CD14-positive monocyte (primary cell): ENCODE results near the gene CFAP61. TPM values are rescaled to one million over a fixed set of nuclear protein-coding genes. Genes with fewer than 3 reads are reported as not detected.

Experiments used
- DNase-seq, 3 donors: peaks; one replicate each; pipeline ENCODE4 v3.0.0-alpha.2; 2011 to 2022
- H2AFZ ChIP-seq: 2 replicates; pipeline ENCODE4 v1.6.0; 2012; ENCODE audit warnings: mild to moderate bottlenecking, low read depth, low read length, inconsistent platforms; ENCODE audit not compliant: insufficient read depth, poor library complexity, severe bottlenecking
- H3K27ac ChIP-seq, 2 donors: 1 replicate in 1 of 2; 2 replicates in 1 of 2; pipeline ENCODE4 v1.5.1; 2012 to 2013; ENCODE audit warnings: low read length in 2 of 2, control low read depth in 1 of 2, inconsistent platforms in 1 of 2, low read depth in 1 of 2, mild to moderate bottlenecking in 1 of 2
- H3K27me3 ChIP-seq, 2 donors: one replicate each; pipeline versions ENCODE4 v1.6.0 to v1.6.1; 2011 to 2013; ENCODE audit warnings: low read length in 2 of 2; ENCODE audit not compliant: control insufficient read depth in 2 of 2, insufficient read depth in 2 of 2
- H3K36me3 ChIP-seq, 2 donors: replicated peaks in 1 of 2; 1 replicate in 1 of 2; 2 replicates in 1 of 2; pipeline versions ENCODE4 v1.5.1 to v1.6.1; 2012 to 2013; ENCODE audit warnings: low read length in 2 of 2, control low read depth in 1 of 2, inconsistent platforms in 1 of 2, mild to moderate bottlenecking in 1 of 2; ENCODE audit not compliant: insufficient read depth in 2 of 2, control insufficient read depth in 1 of 2
- H3K4me1 ChIP-seq, 2 donors: 1 replicate in 1 of 2; 2 replicates in 1 of 2; pipeline versions ENCODE4 v1.5.1 to v1.6.1; 2012 to 2013; ENCODE audit warnings: low read length in 2 of 2, control low read depth in 1 of 2, inconsistent platforms in 1 of 2, mild to moderate bottlenecking in 1 of 2, moderate library complexity in 1 of 2; ENCODE audit not compliant: insufficient read depth in 2 of 2, control insufficient read depth in 1 of 2
- H3K4me2 ChIP-seq: replicated peaks from 2 replicates; pipeline ENCODE3; 2012; ENCODE audit warnings: low read length, moderate library complexity, mild to moderate bottlenecking; ENCODE audit not compliant: poor library complexity, severe bottlenecking; ENCODE audit errors: extremely low read depth
- H3K4me3 ChIP-seq, 3 experiments: fragments of 200-600 bp in 1 of 3; sonication (generic) in 1 of 3; replicated peaks in 1 of 3; 1 replicate in 2 of 3; 2 replicates in 1 of 3; pipeline ENCODE4 v1.5.1; 2011 to 2013; ENCODE audit warnings: low read length in 3 of 3, mild to moderate bottlenecking in 3 of 3, control low read depth in 2 of 3, low read depth in 2 of 3, inconsistent platforms in 1 of 3, moderate library complexity in 1 of 3
- H3K79me2 ChIP-seq: 2 replicates; pipeline ENCODE4 v1.6.0; 2012; ENCODE audit warnings: mild to moderate bottlenecking, control low read depth, inconsistent platforms, low read length, moderate library complexity; ENCODE audit not compliant: insufficient read depth
- H3K9ac ChIP-seq: 2 replicates; pipeline ENCODE4 v1.6.0; 2017; ENCODE audit warnings: low read length, mild to moderate bottlenecking; ENCODE audit not compliant: insufficient read depth, poor library complexity, severe bottlenecking
- H3K9me3 ChIP-seq, 2 donors: replicated peaks in 1 of 2; 1 replicate in 1 of 2; 2 replicates in 1 of 2; pipeline versions ENCODE4 v1.5.1 to v1.6.1; 2012 to 2013; ENCODE audit warnings: low read length in 2 of 2, control low read depth in 1 of 2; ENCODE audit not compliant: control insufficient read depth in 1 of 2, insufficient read depth in 1 of 2
- H4K20me1 ChIP-seq: 2 replicates; pipeline ENCODE4 v1.6.0; 2012; ENCODE audit warnings: mild to moderate bottlenecking, low read length, control low read depth, moderate library complexity; ENCODE audit not compliant: insufficient read depth
- H3K27ac Mint-ChIP-seq, 7 donors: one replicate each; pipeline ENCODE4 v1.8.0; 2020; ENCODE audit warnings: mild to moderate bottlenecking in 7 of 7, mixed read lengths in 7 of 7, moderate library complexity in 6 of 7, inconsistent platforms in 2 of 7
- H3K27me3 Mint-ChIP-seq, 3 donors: one replicate each; pipeline ENCODE4 v1.8.0; 2021 to 2022; ENCODE audit warnings: low read depth in 3 of 3, mild to moderate bottlenecking in 3 of 3, mixed read lengths in 3 of 3, moderate library complexity in 3 of 3, inconsistent platforms in 1 of 3
- H3K36me3 Mint-ChIP-seq, 2 donors: one replicate each; pipeline ENCODE4 v1.8.0; 2020; ENCODE audit warnings: mixed read lengths in 2 of 2, inconsistent platforms in 1 of 2, mild to moderate bottlenecking in 1 of 2
- H3K4me1 Mint-ChIP-seq: one replicate; pipeline ENCODE4 v1.8.0; 2020; ENCODE audit warnings: mild to moderate bottlenecking, mixed read lengths
- H3K4me3 Mint-ChIP-seq, 2 donors: one replicate each; pipeline ENCODE4 v1.8.0; 2020; ENCODE audit warnings: mild to moderate bottlenecking in 2 of 2, mixed read lengths in 2 of 2, moderate library complexity in 1 of 2
- H3K9me3 Mint-ChIP-seq, 7 donors: one replicate each; pipeline ENCODE4 v1.8.0; 2020 to 2022; ENCODE audit warnings: mixed read lengths in 7 of 7, mild to moderate bottlenecking in 6 of 7, moderate library complexity in 6 of 7, inconsistent platforms in 2 of 7
- WGBS: methylation state at CpG from one replicate; pipeline ENCODE4 v1.1.5; 2013; ENCODE audit warnings: missing lambda C conversion rate; ENCODE audit not compliant: insufficient coverage; 5-methylcytosine and 5-hydroxymethylcytosine counted together
- intact Hi-C, 2 donors: fragments of 100-400 bp; cut with micrococcal nuclease; formaldehyde crosslinking; loops; one replicate each; pipeline versions ENCODE4 v1.15.0 to v1.15.1; 2023
- polyA plus RNA-seq, 3 donors: library from polyadenylated mRNA; depleted of rRNA in 1 of 3; unstranded in 2 of 3; stranded (reverse) in 1 of 3; fragments of 300-500 nt in 2 of 3; fragments of >200 nt in 1 of 3; fragmentation: Illumina TruSeq in 2 of 3; gene quantifications; 1 replicate in 2 of 3; 2 replicates in 1 of 3; pipeline ENCODE4 v1.2.3, GENCODE V29; 2012 to 2021
- TF ChIP-seq, protein P1 (sequence below): fragments of 200-600 bp; IDR thresholded peaks from one replicate; pipeline ENCODE4 v1.8.0; 2022; ENCODE audit warnings: antibody characterized with exemption, mild to moderate bottlenecking

Gene CFAP61
- polyA plus RNA-seq, 3 donors, result not detected

GRCh38 chr20:20246996-20247633, 194.8 kb downstream of the CFAP61 start:
- Mint-ChIP-seq H3K27ac (no peak overlapping the region), H3K36me3 (peaks cover 0 to 5% of the 10 kb centered on the region in 2 donors), H3K27me3 (peaks cover 0 to 4% (median 1%) of the 10 kb centered on the region in 3 donors), H3K4me3 (no peak overlapping the region), H3K9me3 (peaks cover 9 to 21% (median 14%) of the 10 kb centered on the region in 7 donors), H3K4me1 (peaks cover 15% of the 10 kb centered on the region)
- H3K4me1 ChIP-seq, result peaks cover 10 to 13% of the 10 kb centered on the region in 2 donors
- peaks cover 4 to 12% of the 10 kb centered on the region in 2 donors for H3K9me3 ChIP-seq
- H4K20me1 ChIP-seq, result no peaks in the 10 kb centered on the region
- intact Hi-C loops, result loop anchor here in 1 of 2 donors (10.0 kb wide), 1 partner anchor 48 kb away; no protein-coding TSS in a partner anchor
- no peak overlapping the region for H3K27ac ChIP-seq
- no peak for DNase-seq
- no peaks in the 10 kb centered on the region for H3K27me3 ChIP-seq
- no peak overlapping the region for H3K4me3 ChIP-seq
- TF ChIP-seq, protein P1, sequence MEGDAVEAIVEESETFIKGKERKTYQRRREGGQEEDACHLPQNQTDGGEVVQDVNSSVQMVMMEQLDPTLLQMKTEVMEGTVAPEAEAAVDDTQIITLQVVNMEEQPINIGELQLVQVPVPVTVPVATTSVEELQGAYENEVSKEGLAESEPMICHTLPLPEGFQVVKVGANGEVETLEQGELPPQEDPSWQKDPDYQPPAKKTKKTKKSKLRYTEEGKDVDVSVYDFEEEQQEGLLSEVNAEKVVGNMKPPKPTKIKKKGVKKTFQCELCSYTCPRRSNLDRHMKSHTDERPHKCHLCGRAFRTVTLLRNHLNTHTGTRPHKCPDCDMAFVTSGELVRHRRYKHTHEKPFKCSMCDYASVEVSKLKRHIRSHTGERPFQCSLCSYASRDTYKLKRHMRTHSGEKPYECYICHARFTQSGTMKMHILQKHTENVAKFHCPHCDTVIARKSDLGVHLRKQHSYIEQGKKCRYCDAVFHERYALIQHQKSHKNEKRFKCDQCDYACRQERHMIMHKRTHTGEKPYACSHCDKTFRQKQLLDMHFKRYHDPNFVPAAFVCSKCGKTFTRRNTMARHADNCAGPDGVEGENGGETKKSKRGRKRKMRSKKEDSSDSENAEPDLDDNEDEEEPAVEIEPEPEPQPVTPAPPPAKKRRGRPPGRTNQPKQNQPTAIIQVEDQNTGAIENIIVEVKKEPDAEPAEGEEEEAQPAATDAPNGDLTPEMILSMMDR, result no peak
- H3K36me3 ChIP-seq, result no peaks in the 10 kb centered on the region
- WGBS, result 91% methylated on average over 8 of the region's 15 CpGs
- no peak overlapping the region for H3K4me2 ChIP-seq
- no peak overlapping the region for H2AFZ ChIP-seq
- no peaks in the 10 kb centered on the region for H3K79me2 ChIP-seq
- H3K9ac ChIP-seq, result no peak overlapping the region

DNA sequence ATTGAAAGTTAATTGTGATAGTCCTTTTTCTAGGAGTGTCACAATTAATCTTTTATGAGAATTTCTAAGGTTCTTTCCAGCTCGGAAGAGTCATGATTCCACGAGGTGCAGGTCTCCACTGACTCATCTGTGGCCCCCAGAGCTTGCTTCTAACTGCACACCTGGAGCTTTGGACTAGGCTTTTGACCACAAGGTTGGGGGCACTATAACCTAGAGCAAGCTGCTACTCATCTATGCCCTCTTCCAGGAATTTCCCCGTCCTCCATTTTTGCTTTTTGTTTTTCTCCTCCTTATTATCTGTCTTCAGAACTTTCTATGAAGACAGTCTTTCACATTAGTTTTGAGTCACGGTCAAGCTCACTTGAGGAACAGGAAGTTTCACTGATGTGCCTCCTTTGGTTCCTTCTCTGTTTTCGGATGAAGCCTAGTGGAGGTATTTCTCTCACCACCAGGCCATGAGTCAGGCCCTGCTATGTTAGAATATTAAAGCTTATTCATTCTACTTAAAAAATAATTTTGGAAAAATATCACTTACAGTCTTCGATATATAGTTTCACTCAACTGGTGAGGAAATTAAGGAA, 196.4 kb downstream of the CFAP61 start:
- Mint-ChIP-seq H3K27ac (peak overlapping the region; percentile 42 to 84 (median 66)), H3K36me3 (peaks cover 0 to 5% of the 10 kb centered on the region in 2 donors), H3K9me3 (peaks cover 10 to 20% (median 14%) of the 10 kb centered on the region in 7 donors), H3K27me3 (peaks cover 0 to 4% (median 0%) of the 10 kb centered on the region in 3 donors), H3K4me3 (no peak overlapping the region), H3K4me1 (peaks cover 15% of the 10 kb centered on the region)
- peak; percentile 77 to 91 (median 79) for DNase-seq
- Histone ChIP-seq H3K27me3 (no peaks in the 10 kb centered on the region), H4K20me1 (no peaks in the 10 kb centered on the region), H3K27ac (peak overlapping the region in 1 of 2 donors; percentile 40), H3K4me1 (peaks cover 10 to 13% of the 10 kb centered on the region in 2 donors), H3K9me3 (peaks cover 4 to 12% of the 10 kb centered on the region in 2 donors), H3K79me2 (no peaks in the 10 kb centered on the region), H3K9ac (no peak overlapping the region), H3K4me2 (no peak overlapping the region), H3K36me3 (no peaks in the 10 kb centered on the region), H3K4me3 (no peak overlapping the region), H2AFZ (no peak overlapping the region)
- intact Hi-C loops, result loop anchor here in 1 of 2 donors (10.0 kb wide), 1 partner anchor 46 kb away; no protein-coding TSS in a partner anchor
- TF ChIP-seq, protein P1, result no peak
- 78% methylated on average over 2 of the region's 6 CpGs for WGBS
